Body of pancreas (tissue), 4 donors: ENCODE measurements around the gene CCDC188. TPM values are rescaled to one million over a fixed set of nuclear protein-coding genes. Genes with fewer than 3 reads are reported as not detected.

ENCODE experiments used
- ATAC-seq: fragments of 150-250 bp; one replicate; pipeline ENCODE4 v1.9.1; 2016
- DNase-seq, 4 donors: peaks; one replicate each; pipeline ENCODE4 v3.0.0-alpha.2; 2019
- H3K27ac ChIP-seq, 4 donors: fragments of 200-600 bp; sonication (generic); 1 replicate in 3 of 4; 2 replicates in 1 of 4; pipeline versions ENCODE4 v1.5.1 to v1.6.1; 2016 to 2019; ENCODE audit warnings: mild to moderate bottlenecking in 1 of 4, mixed read lengths in 1 of 4, moderate library complexity in 1 of 4
- H3K27me3 ChIP-seq, 2 donors: fragments of 200-600 bp; sonication (generic); one replicate each; pipeline ENCODE4 v1.6.0; 2016; ENCODE audit warnings: mild to moderate bottlenecking in 1 of 2
- H3K36me3 ChIP-seq, 2 donors: fragments of 200-600 bp; sonication (generic); replicated peaks in 1 of 2; 2 replicates each; pipeline ENCODE4 v1.5.1; 2016; ENCODE audit warnings: low read depth in 2 of 2; ENCODE audit not compliant: insufficient read depth in 1 of 2
- H3K4me1 ChIP-seq: fragments of 200-600 bp; sonication (generic); one replicate; pipeline ENCODE4 v1.6.0; 2016
- H3K4me3 ChIP-seq, 2 donors: fragments of 200-600 bp; sonication (generic); 1 replicate in 1 of 2; 2 replicates in 1 of 2; pipeline ENCODE4 v1.5.1; 2016 to 2019
- H3K9me3 ChIP-seq, 3 donors: fragments of 200-600 bp; sonication (generic); 1 replicate in 2 of 3; 2 replicates in 1 of 3; pipeline ENCODE4 v1.5.1; 2016
- POLR2A ChIP-seq, 3 donors: fragments of 450-650 bp; IDR thresholded peaks; one replicate each; pipeline ENCODE4 v1.6.1; 2016; ENCODE audit warnings: antibody characterized with exemption in 3 of 3, mild to moderate bottlenecking in 2 of 3
- WGBS, 2 donors: methylation state at CpG; one replicate each; pipeline ENCODE4 v1.1.5; 2017; 5-methylcytosine and 5-hydroxymethylcytosine counted together
- intact Hi-C: fragments of 100-400 bp; cut with DNase I; formaldehyde crosslinking; loops from one replicate; pipeline ENCODE4 v1.15.1; 2023
- total RNA-seq, 2 donors: library from RNA; depleted of rRNA; stranded (reverse); fragments of >200 nt; gene quantifications; one replicate each; pipeline ENCODE4 v1.1.0, GENCODE V29; 2016
- TF ChIP-seq, protein P1 (sequence below), 7 experiments: fragments of 450-650 bp in 4 of 7; fragments of 200-600 bp in 3 of 7; sonication (generic) in 3 of 7; IDR thresholded peaks; one replicate each; pipeline ENCODE4 v1.5.1; 2016 to 2019; ENCODE audit warnings: antibody characterized with exemption in 7 of 7

Gene CCDC188
- total RNA-seq, 2 donors from 2014 or later: not detected

DNA sequence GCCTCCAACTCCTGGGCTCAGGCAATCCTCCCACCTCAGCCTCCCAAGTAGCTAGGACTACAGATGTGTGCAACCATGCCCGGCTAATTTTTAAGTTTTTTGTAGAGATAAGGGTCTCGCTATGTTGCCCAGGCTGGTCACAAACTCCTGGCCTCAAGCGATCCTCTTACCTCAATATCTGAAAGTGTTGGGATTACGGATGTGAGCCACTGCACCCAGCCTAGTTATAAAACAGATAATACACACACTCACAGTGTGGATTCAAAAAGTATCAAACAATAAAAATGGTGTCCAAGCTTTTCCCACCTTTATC, 377 bp upstream of the CCDC188 start:
- ATAC-seq: no peak
- 81 to 82% methylated on average over 4 of the region's 4 CpGs for WGBS, 2 donors
- no peak for TF ChIP-seq POLR2A (IDR thresholded peaks at IDR 0.05)
- TF ChIP-seq, protein P1, sequence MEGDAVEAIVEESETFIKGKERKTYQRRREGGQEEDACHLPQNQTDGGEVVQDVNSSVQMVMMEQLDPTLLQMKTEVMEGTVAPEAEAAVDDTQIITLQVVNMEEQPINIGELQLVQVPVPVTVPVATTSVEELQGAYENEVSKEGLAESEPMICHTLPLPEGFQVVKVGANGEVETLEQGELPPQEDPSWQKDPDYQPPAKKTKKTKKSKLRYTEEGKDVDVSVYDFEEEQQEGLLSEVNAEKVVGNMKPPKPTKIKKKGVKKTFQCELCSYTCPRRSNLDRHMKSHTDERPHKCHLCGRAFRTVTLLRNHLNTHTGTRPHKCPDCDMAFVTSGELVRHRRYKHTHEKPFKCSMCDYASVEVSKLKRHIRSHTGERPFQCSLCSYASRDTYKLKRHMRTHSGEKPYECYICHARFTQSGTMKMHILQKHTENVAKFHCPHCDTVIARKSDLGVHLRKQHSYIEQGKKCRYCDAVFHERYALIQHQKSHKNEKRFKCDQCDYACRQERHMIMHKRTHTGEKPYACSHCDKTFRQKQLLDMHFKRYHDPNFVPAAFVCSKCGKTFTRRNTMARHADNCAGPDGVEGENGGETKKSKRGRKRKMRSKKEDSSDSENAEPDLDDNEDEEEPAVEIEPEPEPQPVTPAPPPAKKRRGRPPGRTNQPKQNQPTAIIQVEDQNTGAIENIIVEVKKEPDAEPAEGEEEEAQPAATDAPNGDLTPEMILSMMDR (IDR thresholded peaks at IDR 0.05): no peak
- no peaks in the 10 kb centered on the region for H3K36me3 ChIP-seq
- no peaks in the 10 kb centered on the region for H3K27me3 ChIP-seq
- intact Hi-C loops: no loop called here
- no peak overlapping the region for H3K27ac ChIP-seq
- no peak overlapping the region for H3K4me3 ChIP-seq
- no peak for DNase-seq
- H3K4me1 ChIP-seq: no peaks in the 10 kb centered on the region
- no peaks in the 10 kb centered on the region for H3K9me3 ChIP-seq

DNA sequence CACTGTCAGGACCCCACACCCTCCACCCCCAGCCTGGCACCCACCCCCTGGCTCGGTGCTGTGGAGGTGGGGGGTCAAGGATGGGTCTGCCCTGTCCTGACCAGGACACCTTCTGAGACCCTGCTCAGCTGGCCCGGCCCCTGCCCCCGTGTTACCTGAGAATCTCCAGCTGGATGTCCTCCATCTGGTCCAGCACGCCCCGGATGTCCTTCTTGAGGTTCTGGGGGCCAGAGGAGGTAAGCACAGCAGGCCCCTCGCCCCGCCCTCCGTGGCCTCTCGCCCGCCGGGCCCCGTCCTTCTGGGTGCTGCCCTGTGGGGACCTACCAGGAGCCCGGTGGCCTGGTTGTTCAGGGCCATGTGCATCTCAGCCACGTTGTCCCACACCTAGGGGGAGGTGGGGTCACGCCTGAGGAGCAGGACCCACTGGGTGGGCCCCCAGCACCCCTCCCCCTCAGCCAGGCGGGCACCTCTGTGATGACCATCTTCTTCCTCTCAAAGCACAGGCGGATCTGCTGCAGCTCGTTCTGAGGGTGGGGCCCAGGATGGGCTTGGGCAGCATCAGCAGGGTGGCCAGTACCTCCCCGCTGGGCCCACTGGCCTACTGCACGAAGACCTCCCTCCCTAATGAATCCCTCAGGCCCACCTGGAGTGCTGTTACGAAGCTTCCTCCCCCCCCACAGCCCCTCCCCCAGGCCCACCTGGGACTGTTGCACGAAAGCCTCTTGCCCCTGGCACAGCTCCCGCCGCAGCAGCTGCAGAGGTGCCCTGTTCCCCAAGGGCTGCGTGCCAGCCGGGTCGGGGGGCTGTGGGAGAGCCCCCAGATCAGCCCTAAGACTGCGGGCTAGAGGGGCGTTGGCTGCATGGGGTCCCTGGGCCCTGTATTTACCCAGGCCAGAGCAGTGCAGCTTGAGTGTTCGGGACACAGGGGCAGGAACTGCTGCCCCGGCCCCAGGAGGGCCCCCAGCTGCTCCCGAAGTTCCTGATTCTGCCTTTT, 1.3 kb downstream of the CCDC188 start:
- 55 to 67% methylated on average over 11 to 30 of the region's 32 CpGs for WGBS, 2 donors
- no peak overlapping the region for H3K27ac ChIP-seq
- intact Hi-C loops: no loop called here
- no peak overlapping the region for H3K4me3 ChIP-seq
- ATAC-seq: no peak
- no peaks in the 10 kb centered on the region for H3K36me3 ChIP-seq
- no peak for DNase-seq
- no peak for TF ChIP-seq POLR2A (IDR thresholded peaks at IDR 0.05)
- TF ChIP-seq, protein P1 (IDR thresholded peaks at IDR 0.05): no peak
- no peaks in the 10 kb centered on the region for H3K4me1 ChIP-seq
- H3K27me3 ChIP-seq: no peaks in the 10 kb centered on the region
- no peaks in the 10 kb centered on the region for H3K9me3 ChIP-seq

DNA sequence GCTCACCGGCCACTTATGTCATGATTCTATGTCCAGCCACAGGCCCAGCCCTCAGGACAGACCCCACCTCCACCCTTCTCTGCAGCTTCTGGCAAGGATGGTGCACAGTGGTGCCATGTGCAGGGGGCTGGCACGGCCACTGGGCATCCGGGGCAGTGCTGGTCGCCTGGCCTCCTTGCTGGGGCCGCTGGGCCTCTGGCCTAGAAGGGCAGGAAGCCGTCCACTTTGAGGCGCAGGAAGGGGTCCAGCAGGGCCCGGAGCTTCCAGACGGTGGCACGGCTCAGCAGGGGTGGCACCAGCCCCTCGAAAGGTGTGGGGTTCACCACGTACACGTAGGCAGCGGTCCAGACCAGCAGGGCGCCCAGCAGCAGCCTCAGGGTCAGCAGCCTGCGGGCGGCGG, 2.4 kb downstream of the CCDC188 start:
- ATAC-seq (no peak), DNase-seq (no peak)
- H3K27ac ChIP-seq: no peak overlapping the region
- no peaks in the 10 kb centered on the region for H3K27me3 ChIP-seq
- no peak for TF ChIP-seq POLR2A (IDR thresholded peaks at IDR 0.05)
- TF ChIP-seq, protein P1 (IDR thresholded peaks at IDR 0.05): no peak
- no peak overlapping the region for H3K4me3 ChIP-seq
- no peaks in the 10 kb centered on the region for H3K36me3 ChIP-seq
- intact Hi-C loops: no loop called here
- no peaks in the 10 kb centered on the region for H3K4me1 ChIP-seq
- WGBS, 2 donors: 84% methylated on average over 16 of the region's 18 CpGs; no CpG with 5 or more reads in 1 of the 2 donors
- H3K9me3 ChIP-seq: no peaks in the 10 kb centered on the region

- H3K4me1 ChIP-seq: no peaks in the 10 kb centered on the region
- no peak for TF ChIP-seq POLR2A (IDR thresholded peaks at IDR 0.05)
- TF ChIP-seq, protein P1 (IDR thresholded peaks at IDR 0.05): no peak
- no peaks in the 10 kb centered on the region for H3K36me3 ChIP-seq
- H3K27me3 ChIP-seq: no peaks in the 10 kb centered on the region
- H3K27ac ChIP-seq: no peak overlapping the region
- H3K4me3 ChIP-seq: no peak overlapping the region
- no peaks in the 10 kb centered on the region for H3K9me3 ChIP-seq
- ATAC-seq (no peak), DNase-seq (no peak)
- intact Hi-C loops: no loop called here
- WGBS, 2 donors: 84 to 88% methylated on average over 8 to 10 of the region's 14 CpGs
Observed at GRCh38 chr22:20147237-20147988, 3.4 kb downstream of the CCDC188 start.
